Lower leg skin (tissue), 3 donors: Measurements from ENCODE around the gene SIK1.
"Not testable (repeated sequence)": the region's sequence is repeated elsewhere in the genome, so short reads cannot be mapped to it uniquely, and the experiment has no call there.

Experiments
- POLR2A ChIP-seq, 2 donors: fragments of 450-650 bp; IDR thresholded peaks; one replicate each; pipeline ENCODE4 v1.6.1; 2016 to 2017; ENCODE audit warnings: antibody characterized with exemption in 2 of 2, mild to moderate bottlenecking in 1 of 2, moderate library complexity in 1 of 2
- TF ChIP-seq, protein P1 (sequence below), 3 donors: fragments of 450-650 bp; IDR thresholded peaks; one replicate each; pipeline ENCODE4 v1.5.1; 2016; ENCODE audit warnings: antibody characterized with exemption in 3 of 3, mild to moderate bottlenecking in 3 of 3, moderate library complexity in 2 of 3

DNA sequence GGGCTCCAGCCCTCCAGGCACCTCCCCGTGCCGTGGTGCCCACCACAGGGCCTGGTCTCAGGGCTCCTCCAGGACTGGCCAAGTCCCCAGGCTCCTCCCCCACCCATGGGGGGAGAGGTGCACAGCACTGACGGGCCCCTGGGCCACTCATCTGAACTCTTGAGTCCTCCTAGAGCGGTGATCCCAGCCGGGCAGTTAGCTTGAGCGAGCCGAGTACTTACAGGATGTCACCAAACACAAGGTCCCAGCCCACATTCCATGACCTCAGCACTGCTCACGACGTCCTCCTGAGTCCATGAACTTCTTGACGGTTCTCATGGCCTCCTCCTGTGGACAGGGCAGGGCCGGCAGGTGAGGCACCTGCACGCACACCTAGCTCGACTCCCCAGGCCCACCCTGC, 33.5 kb upstream of the SIK1 start:
- TF ChIP-seq POLR2A (IDR thresholded peaks at IDR 0.05), result not testable (repeated sequence)
- TF ChIP-seq, protein P1, sequence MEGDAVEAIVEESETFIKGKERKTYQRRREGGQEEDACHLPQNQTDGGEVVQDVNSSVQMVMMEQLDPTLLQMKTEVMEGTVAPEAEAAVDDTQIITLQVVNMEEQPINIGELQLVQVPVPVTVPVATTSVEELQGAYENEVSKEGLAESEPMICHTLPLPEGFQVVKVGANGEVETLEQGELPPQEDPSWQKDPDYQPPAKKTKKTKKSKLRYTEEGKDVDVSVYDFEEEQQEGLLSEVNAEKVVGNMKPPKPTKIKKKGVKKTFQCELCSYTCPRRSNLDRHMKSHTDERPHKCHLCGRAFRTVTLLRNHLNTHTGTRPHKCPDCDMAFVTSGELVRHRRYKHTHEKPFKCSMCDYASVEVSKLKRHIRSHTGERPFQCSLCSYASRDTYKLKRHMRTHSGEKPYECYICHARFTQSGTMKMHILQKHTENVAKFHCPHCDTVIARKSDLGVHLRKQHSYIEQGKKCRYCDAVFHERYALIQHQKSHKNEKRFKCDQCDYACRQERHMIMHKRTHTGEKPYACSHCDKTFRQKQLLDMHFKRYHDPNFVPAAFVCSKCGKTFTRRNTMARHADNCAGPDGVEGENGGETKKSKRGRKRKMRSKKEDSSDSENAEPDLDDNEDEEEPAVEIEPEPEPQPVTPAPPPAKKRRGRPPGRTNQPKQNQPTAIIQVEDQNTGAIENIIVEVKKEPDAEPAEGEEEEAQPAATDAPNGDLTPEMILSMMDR (IDR thresholded peaks at IDR 0.05), result not testable (repeated sequence)
